Measurements from ENCODE around the gene LOXL4. TPM values are rescaled to one million over a fixed set of nuclear protein-coding genes. Genes with fewer than 3 reads are reported as not detected.

LOXL4 gene
- total RNA-seq, 1 experiment from 2014 or later = 1.3 TPM

- Histone ChIP-seq H3K27ac (ENCODE audit: low read depth, low read length) (no peak overlapping the region), H3K9me2 (ENCODE audit: insufficient read depth) (no peaks in the 10 kb centered on the region), H2AFZ (ENCODE audit: low read depth, low read length, poor library complexity, severe bottlenecking) (no peak overlapping the region), H3K4me1 (ENCODE audit: control insufficient read depth in 1 of 2, insufficient read depth in 2 of 2, low read length in 2 of 2) (no peaks in the 10 kb centered on the region), H3K27me3 (ENCODE audit: insufficient read depth, low read length) (no peaks in the 10 kb centered on the region), H3K4me3 (replicated peaks in 1 of 2; ENCODE audit: low read depth in 1 of 2, low read length in 2 of 2) (no peak overlapping the region), H3K79me2 (ENCODE audit: insufficient read depth, low read length) (peaks cover 19% of the 10 kb centered on the region), H3K4me2 (ENCODE audit: low read length) (no peak overlapping the region), H3K36me3 (ENCODE audit: control insufficient read depth in 1 of 2, insufficient read depth in 2 of 2, low read length in 2 of 2) (no peaks in the 10 kb centered on the region), H4K20me1 (ENCODE audit: insufficient read depth) (no peaks in the 10 kb centered on the region), H3K9ac (ENCODE audit: low read length) (no peak overlapping the region), H3K9me3 (ENCODE audit: control insufficient read depth in 1 of 2, insufficient read depth in 1 of 2, low read depth in 1 of 2, low read length in 2 of 2) (0 out of 4 replicates have a peak, but pooled peaks cover 0 to 6% of the 10 kb centered on the region in 2 experiments)
- BruUV-seq (replicated peaks) = no TSS peak
- no peak for ATAC-seq
- TF ChIP-seq ZFX (IDR thresholded peaks at IDR 0.05) (no peak), EGR1 (IDR thresholded peaks at IDR 0.05; ENCODE audit: low read depth) (no peak), CTCF (IDR thresholded peaks at IDR 0.05 in 2 of 3, conservative IDR thresholded peaks at IDR 0.05 in 1 of 3; ENCODE audit: borderline replicate concordance in 1 of 3, insufficient read depth in 1 of 3, low read depth in 2 of 3, low read length in 2 of 3) (no peak), YY1 (IDR thresholded peaks at IDR 0.05; ENCODE audit: extremely low read depth, insufficient replicate concordance, low read depth, low read length) (no peak), SRF (IDR thresholded peaks at IDR 0.05; ENCODE audit: low read depth) (no peak)
- DNase-seq (ENCODE audit: low read depth, low spot score) = no peak
- CTCF ChIA-PET = no interaction called here
- intact Hi-C loops (cut with micrococcal nuclease) = no loop called here
- POLR2A ChIA-PET = no interaction called here
- RAD21 ChIA-PET (ENCODE audit: low non-redundant PET in 1 of 2, low total read pairs in 2 of 2, uncharacterized antibody in 2 of 2, unreplicated experiment in 2 of 2) = no interaction called here
These were observed 43.0 kb downstream of the LOXL4 start for GRCh38 chr10:98224996-98225395.

- Histone ChIP-seq H3K27ac (ENCODE audit: low read depth, low read length) (no peak overlapping the region), H3K27me3 (ENCODE audit: insufficient read depth, low read length) (no peaks in the 10 kb centered on the region), H3K36me3 (ENCODE audit: control insufficient read depth in 1 of 2, insufficient read depth in 2 of 2, low read length in 2 of 2) (no peaks in the 10 kb centered on the region), H3K4me1 (ENCODE audit: control insufficient read depth in 1 of 2, insufficient read depth in 2 of 2, low read length in 2 of 2) (no peaks in the 10 kb centered on the region), H3K9me2 (ENCODE audit: insufficient read depth) (no peaks in the 10 kb centered on the region), H3K79me2 (ENCODE audit: insufficient read depth, low read length) (peaks cover 24% of the 10 kb centered on the region), H4K20me1 (ENCODE audit: insufficient read depth) (no peaks in the 10 kb centered on the region; the same call in 1 of the 2 replicates), H3K9me3 (ENCODE audit: control insufficient read depth in 1 of 2, insufficient read depth in 1 of 2, low read depth in 1 of 2, low read length in 2 of 2) (peaks cover 3 to 6% of the 10 kb centered on the region in 2 experiments; a peak in 2 of 4 replicates), H2AFZ (ENCODE audit: low read depth, low read length, poor library complexity, severe bottlenecking) (no peak overlapping the region), H3K9ac (ENCODE audit: low read length) (no peak overlapping the region), H3K4me2 (ENCODE audit: low read length) (no peak overlapping the region), H3K4me3 (replicated peaks in 1 of 2; ENCODE audit: low read depth in 1 of 2, low read length in 2 of 2) (no peak overlapping the region)
- BruUV-seq (replicated peaks) = no TSS peak
- ATAC-seq (no peak), DNase-seq (ENCODE audit: low read depth, low spot score) (no peak)
- POLR2A ChIA-PET = no interaction called here
- TF ChIP-seq SRF (IDR thresholded peaks at IDR 0.05; ENCODE audit: low read depth) (no peak), ZNF274 (IDR thresholded peaks at IDR 0.05; ENCODE audit: low read depth, low read length) (no peak), YY1 (IDR thresholded peaks at IDR 0.05; ENCODE audit: extremely low read depth, insufficient replicate concordance, low read depth, low read length) (no peak), EZH2 (IDR thresholded peaks at IDR 0.05) (no peak), ZFX (IDR thresholded peaks at IDR 0.05) (no peak), POLR2AphosphoS5 (IDR thresholded peaks at IDR 0.05; ENCODE audit: low read depth, low read length) (no peak), CEBPB (IDR thresholded peaks at IDR 0.05; ENCODE audit: low read depth) (no peak), TCF7L2 (IDR thresholded peaks at IDR 0.05; ENCODE audit: borderline replicate concordance, extremely low read depth, insufficient read depth, insufficient read length) (no peak), RAD21 (IDR thresholded peaks at IDR 0.05; ENCODE audit: low read depth) (no peak)
- CTCF ChIA-PET = no interaction called here
- RAD21 ChIA-PET (ENCODE audit: low non-redundant PET in 1 of 2, low total read pairs in 2 of 2, uncharacterized antibody in 2 of 2, unreplicated experiment in 2 of 2) = no interaction called here
- intact Hi-C loops (cut with micrococcal nuclease) = no loop called here
These were observed 43.5 kb downstream of the LOXL4 start for GRCh38 chr10:98224509-98224908.
